HepG2 (cell line): ENCODE results near the gene ETV2. TPM values are rescaled to one million over a fixed set of nuclear protein-coding genes. Genes with fewer than 3 reads are reported as not detected.

Experiments used
- ATAD3A ChIP-seq: sonication (generic); formaldehyde crosslinking; IDR thresholded peaks from 2 replicates; pipeline ENCODE4 v1.4.0; 2020; ENCODE audit warnings: missing genetic modification reagents
- RNF2 ChIP-seq: fragments of 450-650 bp; conservative IDR thresholded peaks from 2 replicates; pipeline ENCODE4 v1.6.1; 2016; ENCODE audit warnings: low read depth
- SMYD3 ChIP-seq: sonication (generic); formaldehyde crosslinking; IDR thresholded peaks from 2 replicates; pipeline ENCODE4 v1.8.1; 2023; ENCODE audit warnings: mild to moderate bottlenecking, missing genetic modification reagents
- ZBTB40 ChIP-seq, 2 experiments: fragments of 450-650 bp in 1 of 2; sonication (generic) in 1 of 2; formaldehyde crosslinking in 1 of 2; IDR thresholded peaks; 2 replicates each; pipeline versions ENCODE4 v1.6.1 to v1.8.0; 2016 to 2022; ENCODE audit warnings: antibody characterized with exemption in 1 of 2, mild to moderate bottlenecking in 1 of 2, missing genetic modification reagents in 1 of 2
- ZFP91 ChIP-seq: sonication (generic); formaldehyde crosslinking; IDR thresholded peaks from 2 replicates; pipeline ENCODE4 v1.9.0; 2022; ENCODE audit warnings: missing genetic modification reagents, mild to moderate bottlenecking, borderline replicate concordance
- ZMYM4 ChIP-seq: sonication (generic); formaldehyde crosslinking; IDR thresholded peaks from 2 replicates; pipeline ENCODE4 v1.8.1; 2023; ENCODE audit warnings: mild to moderate bottlenecking, missing genetic modification reagents
- ZNF687 ChIP-seq: sonication (generic); formaldehyde crosslinking; IDR thresholded peaks from 2 replicates; pipeline ENCODE4 v1.5.1; 2020; ENCODE audit warnings: mild to moderate bottlenecking, missing genetic modification reagents, moderate library complexity
- ZNF775 ChIP-seq: sonication (generic); formaldehyde crosslinking; IDR thresholded peaks from 2 replicates; pipeline ENCODE4 v1.4.0; 2020; ENCODE audit warnings: missing genetic modification reagents, mild to moderate bottlenecking, moderate library complexity, borderline replicate concordance
- polyA plus RNA-seq, 8 experiments: library from polyadenylated mRNA; depleted of rRNA in 3 of 8; stranded (reverse) in 7 of 8; unstranded in 1 of 8; fragments of >200 nt; fragmentation: Illumina TruSeq in 4 of 8; extraction: Trizol in 4 of 8; gene quantifications; 2 replicates each; pipeline versions ENCODE4 v1.2.1 to v1.2.3, GENCODE V29; 2011 to 2016; ENCODE audit warnings: low read depth in 4 of 8, missing spikeins in 1 of 8, mixed read lengths in 1 of 8; ENCODE audit not compliant: insufficient read depth in 1 of 8
- total RNA-seq, 5 experiments: library from RNA; depleted of rRNA; stranded (reverse); fragments of >200 nt; fragmentation: Illumina TruSeq; extraction: Trizol; gene quantifications; 2 replicates each; pipeline ENCODE4 v1.2.3, GENCODE V29; 2016; ENCODE audit warnings: low read depth in 1 of 5

The ETV2 gene
- total and polyA plus RNA-seq, 2 of the 13 experiments (the other 11 are each of a cell fraction or from before 2014, with no cell fraction given): 0.07 to 0.20 TPM

GRCh38 chr19:35644206-35644986, 2.9 kb downstream of the ETV2 start (continued):
- TF ChIP-seq ZBTB40 (IDR thresholded peaks at IDR 0.05) (no peak), ZBTB40 (CRISPR knock-in tag; IDR thresholded peaks at IDR 0.05) (no peak), ZFP91 (CRISPR knock-in tag) (peak; percentile 38; the same call in 1 of the 2 replicates), SMYD3 (CRISPR knock-in tag) (no peak), RNF2 (peak; percentile 53; the same call in 1 of the 2 replicates), ATAD3A (CRISPR knock-in tag) (no peak), ZNF775 (CRISPR knock-in tag) (no peak), ZNF687 (CRISPR knock-in tag) (peak; percentile 85), ZMYM4 (CRISPR knock-in tag) (no peak)
